Midbrain (tissue), 1 donor: Measurements from ENCODE around the gene KAT6B.
A peak's percentile ranks its signal among the peaks of the same experiment; 100 is the strongest.

ENCODE experiments used
- DNase-seq: peaks from one replicate; lab custom pipeline; 2025; lab: John Stamatoyannopoulos, UW

The KAT6B gene

GRCh38 chr10:74921744-74922143 is 95.3 kb downstream of the KAT6B start:
- DNase-seq: no peak

- DNase-seq: no peak
These were observed 96.5 kb downstream of the KAT6B start for GRCh38 chr10:74922921-74923320.

- DNase-seq: no peak
These were observed 97.2 kb downstream of the KAT6B start for GRCh38 chr10:74923556-74923955.

GRCh38 chr10:74924251-74924963 is 98.0 kb downstream of the KAT6B start:
- peak; percentile 27 for DNase-seq

GRCh38 chr10:74925291-74925690 is 98.9 kb downstream of the KAT6B start:
- DNase-seq: no peak

GRCh38 chr10:74925708-74926107 is 99.3 kb downstream of the KAT6B start:
- DNase-seq: no peak

GRCh38 chr10:74926791-74927585 is 100.6 kb downstream of the KAT6B start:
- no peak for DNase-seq

GRCh38 chr10:74927701-74928100 is 101.3 kb downstream of the KAT6B start:
- no peak for DNase-seq

- DNase-seq: no peak
These were observed 102.4 kb downstream of the KAT6B start for GRCh38 chr10:74928742-74929191.

GRCh38 chr10:74929197-74929596 is 102.8 kb downstream of the KAT6B start:
- no peak for DNase-seq

- peak; percentile 39 for DNase-seq
These were observed 104.6 kb downstream of the KAT6B start for GRCh38 chr10:74930965-74931364.

GRCh38 chr10:74932648-74933047 is 106.2 kb downstream of the KAT6B start:
- peak; percentile 18 for DNase-seq

GRCh38 chr10:74934100-74934812 is 107.9 kb downstream of the KAT6B start:
- DNase-seq: no peak

- DNase-seq: no peak
These were observed 110.3 kb downstream of the KAT6B start for GRCh38 chr10:74936577-74937265.

- DNase-seq: no peak
These were observed 111.0 kb downstream of the KAT6B start for GRCh38 chr10:74937266-74937856.

- DNase-seq: no peak
These were observed 117.8 kb downstream of the KAT6B start for GRCh38 chr10:74944205-74944604.

GRCh38 chr10:74947781-74948401 is 121.5 kb downstream of the KAT6B start:
- no peak for DNase-seq

GRCh38 chr10:74949034-74949832 is 122.8 kb downstream of the KAT6B start:
- no peak for DNase-seq

GRCh38 chr10:74949843-74950765 is 123.7 kb downstream of the KAT6B start:
- DNase-seq: no peak
